H1 (cell line): Measurements from ENCODE around the gene RPS25.

Experiments used
- CTCF ChIP-seq, 3 experiments: IDR thresholded peaks; 1 replicate in 2 of 3; 2 replicates in 1 of 3; pipeline versions ENCODE4 v1.5.1 to v1.6.1; 2011; ENCODE audit warnings: low read length in 3 of 3, mild to moderate bottlenecking in 3 of 3, inconsistent platforms in 2 of 3, low read depth in 1 of 3, moderate library complexity in 1 of 3; ENCODE audit not compliant: insufficient read depth in 1 of 3; ENCODE audit errors: control extremely low read depth in 1 of 3
- JUN ChIP-seq: IDR thresholded peaks from 2 replicates; pipeline ENCODE4 v1.6.1; 2011; ENCODE audit warnings: low read depth, mild to moderate bottlenecking, improper control_type of control experiment, low read length
- MAX ChIP-seq: IDR thresholded peaks from 2 replicates; pipeline ENCODE4 v1.6.1; 2012; ENCODE audit warnings: inconsistent platforms
- NRF1 ChIP-seq: IDR thresholded peaks from 2 replicates; pipeline ENCODE4 v1.6.1; 2011; ENCODE audit warnings: mild to moderate bottlenecking, low read depth, low read length, improper control_type of control experiment
- POLR2A ChIP-seq, 2 experiments: IDR thresholded peaks; 1 replicate in 1 of 2; 2 replicates in 1 of 2; pipeline ENCODE4 v1.6.1; 2011; ENCODE audit warnings: low read depth in 2 of 2, low read length in 2 of 2, mild to moderate bottlenecking in 2 of 2; ENCODE audit errors: control extremely low read depth in 1 of 2
- USF2 ChIP-seq: IDR thresholded peaks from 2 replicates; pipeline ENCODE4 v1.6.1; 2011; ENCODE audit warnings: low read length, improper control_type of control experiment

GRCh38 chr11:118998388-118998717 is 19.8 kb downstream of the RPS25 start:
- TF ChIP-seq JUN (no peak), POLR2A (IDR thresholded peaks at IDR 0.05; ENCODE audit: control extremely low read depth in 1 of 2, low read depth in 2 of 2, low read length in 2 of 2) (no peak), NRF1 (no peak), MAX (no peak), USF2 (no peak), CTCF (IDR thresholded peaks at IDR 0.05; ENCODE audit: control extremely low read depth in 1 of 3, insufficient read depth in 1 of 3, low read depth in 1 of 3, low read length in 3 of 3) (no peak)
